Measurements from ENCODE around the gene CARNS1. TPM values are rescaled to one million over a fixed set of nuclear protein-coding genes. Genes with fewer than 3 reads are reported as not detected.

The CARNS1 gene
- total and polyA plus RNA-seq, 9 of the 15 experiments (the other 6 are each of a cell fraction or from before 2014, with no cell fraction given) = 0.01 to 0.18 (median 0.06) TPM; not detected in 3

DNA sequence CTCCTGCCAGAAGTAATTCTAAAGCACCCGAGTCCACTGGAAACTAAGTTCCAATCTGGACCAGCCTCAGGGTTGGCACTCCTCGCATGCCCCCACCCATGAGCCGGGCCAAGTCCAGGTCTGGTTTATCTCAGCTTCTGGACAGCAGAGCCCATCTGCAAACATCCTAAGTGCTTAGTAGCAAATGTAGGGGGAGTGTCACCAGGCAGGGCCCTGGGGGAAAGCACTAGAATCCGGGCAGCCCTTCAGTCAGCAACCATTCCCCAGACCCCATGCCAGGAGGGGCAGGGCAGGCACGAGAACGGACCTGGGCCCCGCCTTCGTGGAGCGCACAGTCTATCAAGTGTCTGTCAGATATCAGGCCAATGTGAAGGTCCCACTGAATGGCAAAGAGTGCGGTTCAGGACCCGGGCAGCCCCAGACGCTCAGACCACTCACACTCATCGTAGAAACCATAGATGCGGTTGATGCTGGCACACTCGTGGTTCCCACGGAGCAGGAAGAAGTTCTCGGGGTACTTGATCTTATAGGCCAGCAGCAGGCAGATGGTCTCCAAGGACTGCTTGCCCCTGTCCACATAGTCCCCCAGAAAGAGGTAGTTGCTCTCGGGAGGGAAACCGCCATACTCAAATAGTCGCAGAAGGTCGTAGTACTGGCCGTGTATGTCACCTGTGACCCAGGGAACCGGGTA, 15.1 kb upstream of the CARNS1 start:
- intact Hi-C loops (cut with micrococcal nuclease) (loop anchor here (2.0 to 5.0 kb wide), 3 partner anchors 82 to 182 kb away; partner anchors contain the start of genes AIP and GSTP1), in situ Hi-C loops (cut with MboI) (no loop called here)
- POLR2A ChIA-PET = interaction anchor here (1.0 to 2.2 kb wide), 7 partner anchors 8 to 184 kb away, joined by 4 to 19 read pairs (median 7); partner anchors contain the start of genes CDK2AP2, GSTP1 and RAD9A
- peak overlapping the region; percentile 95 for H3K27ac ChIP-seq (ENCODE audit: extremely low read depth, low read depth, low read length)
- H3K9ac ChIP-seq (ENCODE audit: insufficient read depth in 1 of 2, low read depth in 2 of 2, low read length in 2 of 2) = peak overlapping the region; percentile 95 to 96
- BruUV-seq (replicated peaks) = no TSS peak
- H3K4me1 ChIP-seq (replicated peaks in 1 of 2; ENCODE audit: control insufficient read depth in 2 of 2, insufficient read depth in 2 of 2, low read length in 2 of 2) = peaks cover 26 to 92% of the 10 kb centered on the region in 2 experiments
- DNase-seq (ENCODE audit: extremely low read depth in 1 of 4, low spot score in 3 of 4) = peak in 1 of 4 experiments; percentile 6
- no peaks in the 10 kb centered on the region for H3K9me1 ChIP-seq (ENCODE audit: control insufficient read depth, insufficient read depth, low read length)
- CTCF ChIA-PET (ENCODE audit: low intra/inter-chr PET ratio) = interaction anchor here (1.2 kb wide), 1 partner anchor 106 kb away, joined by 4 read pairs; no protein-coding TSS in a partner anchor
- H3K4me2 ChIP-seq (ENCODE audit: insufficient read depth, low read length) = peak overlapping the region; percentile 84
- H3K36me3 ChIP-seq (ENCODE audit: control insufficient read depth, insufficient read depth, low read length) = peaks cover 52% of the 10 kb centered on the region
- TF ChIP-seq FOXK1 (CRISPR knock-in tag; IDR thresholded peaks at IDR 0.05; ENCODE audit: borderline replicate concordance) = 0 out of 2 replicates have a peak, but pooled peaks have one; percentile 6
- no peak for TF ChIP-seq ZNF77 (CRISPR knock-in tag; IDR thresholded peaks at IDR 0.05)
- peak; percentile 38; the same call in 1 of the 2 replicates for TF ChIP-seq POLR2G (IDR thresholded peaks at IDR 0.05; ENCODE audit: low read depth, low read length)
- TF ChIP-seq ZNF431 (CRISPR knock-in tag; IDR thresholded peaks at IDR 0.05) = 0 out of 2 replicates have a peak, but pooled peaks have one; percentile 24
- no peak for ATAC-seq
- H3K4me3 ChIP-seq = peak overlapping the region; percentile 91
- no peak overlapping the region for H2AFZ ChIP-seq (ENCODE audit: low read depth, low read length)
- no peaks in the 10 kb centered on the region for H3K27me3 ChIP-seq (ENCODE audit: control insufficient read depth in 2 of 2, insufficient read depth in 2 of 2, low read length in 2 of 2)
- FAIRE-seq = no peak
- H3K79me2 ChIP-seq (ENCODE audit: control insufficient read depth, insufficient read depth, low read length) = peaks cover 23% of the 10 kb centered on the region
- WGBS (ENCODE audit: insufficient coverage, low coverage, missing lambda C conversion rate) = 51% methylated on average over 22 of the region's 23 CpGs
- 0 out of 2 replicates have a peak, but pooled peaks cover 4% of the 10 kb centered on the region for H4K20me1 ChIP-seq (replicated peaks; ENCODE audit: control insufficient read depth, insufficient read depth, low read length)
- H3K9me3 ChIP-seq (replicated peaks; ENCODE audit: control insufficient read depth, insufficient read depth, low read depth, low read length) = no peaks in the 10 kb centered on the region

All from K562 (cell line).